Parathyroid adenoma (tissue), 2 donors: ENCODE data around the gene FARS2.

ENCODE experiments used
- H2AFZ ChIP-seq: fragments of 300-600 bp; sonication (generic); one replicate; pipeline ENCODE4 v1.7.0; 2017; ENCODE audit warnings: antibody characterized with exemption, mild to moderate bottlenecking
- H3K27ac ChIP-seq: fragments of 300-600 bp; sonication (generic); one replicate; pipeline ENCODE4 v1.7.0; 2017
- H3K27me3 ChIP-seq: fragments of 300-600 bp; sonication (generic); one replicate; pipeline ENCODE4 v1.7.0; 2017; ENCODE audit warnings: low read length; ENCODE audit not compliant: control insufficient read depth, insufficient read depth
- H3K36me3 ChIP-seq: fragments of 300-600 bp; sonication (generic); one replicate; pipeline ENCODE4 v1.7.0; 2017; ENCODE audit warnings: low read length; ENCODE audit not compliant: control insufficient read depth, insufficient read depth
- H3K4me1 ChIP-seq: fragments of 300-600 bp; sonication (generic); one replicate; pipeline ENCODE4 v1.7.0; 2017; ENCODE audit warnings: control low read depth
- H3K4me2 ChIP-seq: fragments of 300-600 bp; sonication (generic); one replicate; pipeline ENCODE4 v1.7.0; 2017; ENCODE audit warnings: low read length
- H3K4me3 ChIP-seq: fragments of 300-600 bp; sonication (generic); one replicate; pipeline ENCODE4 v1.7.0; 2017; ENCODE audit warnings: low read depth, low read length
- H3K79me2 ChIP-seq: fragments of 300-600 bp; sonication (generic); one replicate; pipeline ENCODE4 v1.7.0; 2017; ENCODE audit warnings: control low read depth
- H3K9ac ChIP-seq: fragments of 300-600 bp; sonication (generic); one replicate; pipeline ENCODE4 v1.7.0; 2017; ENCODE audit warnings: mild to moderate bottlenecking
- H3K9me3 ChIP-seq: fragments of 300-600 bp; sonication (generic); one replicate; pipeline ENCODE4 v1.7.0; 2017; ENCODE audit warnings: low read length; ENCODE audit not compliant: control insufficient read depth
- TF ChIP-seq, protein P1 (sequence below): fragments of 300-600 bp; sonication (generic); IDR thresholded peaks from one replicate; pipeline ENCODE4 v1.7.0; 2017; ENCODE audit warnings: antibody characterized with exemption, mild to moderate bottlenecking
- donor health status: primary hyperparathyroidism.

Gene FARS2

DNA sequence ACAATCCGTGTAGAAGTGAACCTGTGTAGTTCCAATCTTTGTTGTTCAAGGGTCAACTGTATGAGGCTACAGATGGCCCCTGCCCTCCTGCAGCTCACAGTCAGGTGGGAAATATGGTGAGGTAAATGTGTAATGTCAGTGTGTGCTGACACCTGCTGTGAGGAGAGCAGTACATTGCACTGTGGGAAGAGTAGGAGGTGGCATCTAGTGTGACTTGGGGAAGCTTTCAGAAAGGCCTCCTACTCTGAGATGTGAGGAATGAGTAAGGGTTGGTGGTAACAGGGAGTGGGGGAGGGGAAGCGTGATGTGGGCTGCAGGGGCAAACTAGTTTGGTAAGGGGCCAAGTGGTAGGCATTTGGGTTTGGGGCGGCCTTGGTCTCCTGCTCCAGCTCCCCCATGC is 188.8 kb downstream of the FARS2 start:
- Histone ChIP-seq H3K79me2 (peaks cover 5% of the 10 kb centered on the region), H3K4me3 (no peak overlapping the region), H3K36me3 (no peaks in the 10 kb centered on the region), H3K27ac (no peak overlapping the region), H3K9me3 (no peaks in the 10 kb centered on the region), H2AFZ (no peak overlapping the region), H3K9ac (no peak overlapping the region), H3K4me2 (no peak overlapping the region), H3K27me3 (no peaks in the 10 kb centered on the region), H3K4me1 (no peaks in the 10 kb centered on the region)
- TF ChIP-seq, protein P1, sequence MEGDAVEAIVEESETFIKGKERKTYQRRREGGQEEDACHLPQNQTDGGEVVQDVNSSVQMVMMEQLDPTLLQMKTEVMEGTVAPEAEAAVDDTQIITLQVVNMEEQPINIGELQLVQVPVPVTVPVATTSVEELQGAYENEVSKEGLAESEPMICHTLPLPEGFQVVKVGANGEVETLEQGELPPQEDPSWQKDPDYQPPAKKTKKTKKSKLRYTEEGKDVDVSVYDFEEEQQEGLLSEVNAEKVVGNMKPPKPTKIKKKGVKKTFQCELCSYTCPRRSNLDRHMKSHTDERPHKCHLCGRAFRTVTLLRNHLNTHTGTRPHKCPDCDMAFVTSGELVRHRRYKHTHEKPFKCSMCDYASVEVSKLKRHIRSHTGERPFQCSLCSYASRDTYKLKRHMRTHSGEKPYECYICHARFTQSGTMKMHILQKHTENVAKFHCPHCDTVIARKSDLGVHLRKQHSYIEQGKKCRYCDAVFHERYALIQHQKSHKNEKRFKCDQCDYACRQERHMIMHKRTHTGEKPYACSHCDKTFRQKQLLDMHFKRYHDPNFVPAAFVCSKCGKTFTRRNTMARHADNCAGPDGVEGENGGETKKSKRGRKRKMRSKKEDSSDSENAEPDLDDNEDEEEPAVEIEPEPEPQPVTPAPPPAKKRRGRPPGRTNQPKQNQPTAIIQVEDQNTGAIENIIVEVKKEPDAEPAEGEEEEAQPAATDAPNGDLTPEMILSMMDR = no peak

DNA sequence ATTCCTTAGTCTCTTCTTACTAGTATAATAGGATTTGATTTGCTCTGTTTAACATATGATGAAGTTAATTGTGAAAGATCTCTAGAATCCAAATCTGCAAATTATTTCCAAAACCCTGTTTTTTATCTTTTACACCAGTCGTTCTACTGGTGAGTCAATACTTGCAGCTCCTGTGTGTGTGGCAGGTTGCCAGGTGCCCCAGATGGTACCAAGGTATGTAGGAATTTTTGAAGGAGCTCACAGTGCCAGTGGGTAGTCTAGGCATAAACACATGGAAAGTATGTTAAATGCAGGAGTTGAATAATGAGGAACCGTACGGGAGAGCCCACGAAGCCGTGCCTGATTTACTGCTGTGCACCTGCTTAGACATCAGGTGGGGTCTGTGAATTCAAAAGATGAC is 192.2 kb downstream of the FARS2 start:
- Histone ChIP-seq H3K36me3 (no peaks in the 10 kb centered on the region), H3K27me3 (no peaks in the 10 kb centered on the region), H3K4me1 (peaks cover 3% of the 10 kb centered on the region), H3K4me3 (no peak overlapping the region), H3K79me2 (peaks cover 5% of the 10 kb centered on the region), H3K9me3 (no peaks in the 10 kb centered on the region), H3K27ac (no peak overlapping the region), H3K9ac (no peak overlapping the region), H2AFZ (no peak overlapping the region), H3K4me2 (no peak overlapping the region)
- TF ChIP-seq, protein P1 = no peak

DNA sequence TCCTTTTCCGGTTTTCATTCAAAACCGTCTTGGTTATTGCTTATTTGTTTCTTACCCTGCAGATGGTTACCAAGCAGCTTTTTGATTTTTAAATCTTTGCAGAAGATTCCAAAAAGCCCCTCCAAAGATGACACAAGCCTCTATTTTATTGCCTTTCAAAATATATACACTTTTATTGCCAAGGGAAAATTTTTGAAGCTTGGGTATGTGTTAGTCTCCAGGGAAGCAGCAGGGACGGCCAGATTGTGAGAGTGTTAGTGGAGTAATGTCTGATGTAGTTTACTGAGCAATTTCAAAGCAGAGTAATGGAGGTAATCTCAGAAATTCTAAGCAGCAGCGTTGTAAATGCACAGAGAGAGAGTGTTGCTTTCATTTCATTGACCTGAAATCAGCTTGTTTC is 193.8 kb downstream of the FARS2 start:
- Histone ChIP-seq H3K27me3 (no peaks in the 10 kb centered on the region), H2AFZ (no peak overlapping the region), H3K36me3 (no peaks in the 10 kb centered on the region), H3K79me2 (no peaks in the 10 kb centered on the region), H3K4me1 (peaks cover 3% of the 10 kb centered on the region), H3K27ac (no peak overlapping the region), H3K9ac (no peak overlapping the region), H3K4me2 (no peak overlapping the region), H3K9me3 (no peaks in the 10 kb centered on the region), H3K4me3 (no peak overlapping the region)
- TF ChIP-seq, protein P1 = no peak

DNA sequence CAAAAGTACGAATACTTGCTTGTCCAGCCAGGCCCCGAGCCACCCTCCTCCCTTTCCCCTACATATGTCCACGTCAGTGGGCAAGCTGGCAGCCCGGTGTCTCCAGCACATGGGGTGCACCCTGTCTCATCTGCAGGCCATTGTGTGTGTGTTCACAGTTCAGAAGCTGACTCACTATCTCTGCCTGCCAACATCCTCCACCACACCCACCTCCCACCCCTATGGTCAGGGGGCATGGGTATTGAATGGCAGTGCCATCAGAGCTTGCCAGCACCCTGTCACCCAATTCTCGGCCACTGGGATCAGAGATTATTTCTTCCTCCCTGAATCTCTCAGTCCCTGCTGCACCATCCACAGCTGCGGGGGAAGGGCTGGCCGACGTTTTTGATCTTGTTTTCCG is 195.7 kb downstream of the FARS2 start:
- Histone ChIP-seq H3K27me3 (no peaks in the 10 kb centered on the region), H3K4me2 (no peak overlapping the region), H2AFZ (no peak overlapping the region), H3K4me3 (no peak overlapping the region), H3K36me3 (no peaks in the 10 kb centered on the region), H3K4me1 (peaks cover 3% of the 10 kb centered on the region), H3K9ac (no peak overlapping the region), H3K79me2 (no peaks in the 10 kb centered on the region), H3K9me3 (no peaks in the 10 kb centered on the region), H3K27ac (no peak overlapping the region)
- TF ChIP-seq, protein P1 = no peak

DNA sequence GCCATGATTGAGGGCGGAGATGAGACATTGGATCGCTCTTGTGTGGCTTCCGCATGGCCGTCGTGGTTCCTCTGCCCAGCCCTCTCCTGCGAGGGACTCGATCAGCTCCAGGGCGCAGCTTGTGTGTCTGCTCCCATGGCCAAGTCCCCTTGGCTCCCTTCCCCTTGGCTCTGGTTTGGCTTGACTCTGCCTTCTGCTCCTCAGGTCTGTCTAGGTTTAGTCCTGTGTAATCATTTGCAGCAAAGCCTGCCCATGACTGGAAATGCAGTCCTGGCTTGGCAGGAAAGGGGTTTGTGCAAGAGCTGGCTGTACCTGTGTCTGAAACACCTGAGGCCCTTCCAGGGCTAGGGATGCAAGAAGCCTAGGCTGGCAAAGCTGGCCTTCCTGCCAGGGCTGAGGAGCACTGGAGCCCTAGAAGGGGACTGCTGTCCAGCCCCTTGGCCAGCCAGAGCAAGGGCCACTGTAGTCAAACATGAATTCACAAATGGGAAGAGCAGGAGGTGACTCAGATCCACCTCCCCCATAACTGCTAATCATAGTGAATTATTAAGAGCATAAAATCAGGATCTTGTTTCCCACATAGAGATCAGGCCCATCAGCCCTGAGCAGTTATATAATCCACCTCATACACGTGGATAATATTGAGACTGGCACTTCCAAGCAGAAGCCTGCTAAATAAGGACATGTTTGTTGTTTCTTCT is 196.8 kb downstream of the FARS2 start:
- H3K9ac ChIP-seq = no peak overlapping the region
- no peak overlapping the region for H3K4me2 ChIP-seq
- H3K9me3 ChIP-seq = no peaks in the 10 kb centered on the region
- H3K4me1 ChIP-seq = peaks cover 3% of the 10 kb centered on the region
- H3K36me3 ChIP-seq = no peaks in the 10 kb centered on the region
- no peak overlapping the region for H3K4me3 ChIP-seq
- TF ChIP-seq, protein P1 = no peak
- H3K79me2 ChIP-seq = no peaks in the 10 kb centered on the region
- no peak overlapping the region for H2AFZ ChIP-seq
- H3K27me3 ChIP-seq = no peaks in the 10 kb centered on the region
- H3K27ac ChIP-seq = peak overlapping the region; percentile 36
